ENCODE data around the gene KCNJ15.

KCNJ15 gene

DNA sequence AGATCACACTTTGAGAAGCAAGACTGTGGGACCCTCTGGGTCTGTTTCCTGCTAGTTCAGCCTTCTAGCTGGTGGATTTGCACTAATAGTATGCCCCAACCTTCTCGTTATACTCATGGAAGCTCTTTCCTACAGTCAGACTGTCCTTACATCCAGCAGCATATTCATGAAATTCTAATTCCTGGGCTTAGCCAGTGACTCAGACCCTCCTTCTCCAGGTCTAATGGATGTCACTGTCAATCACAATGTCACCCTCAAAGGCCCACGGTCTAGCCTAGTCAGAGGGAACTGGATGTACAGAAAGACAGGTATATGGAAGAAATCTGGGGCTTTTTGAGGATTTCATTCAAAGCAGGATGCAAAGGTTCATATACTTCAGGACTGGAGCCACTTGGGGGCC, 72.4 kb downstream of the KCNJ15 start:
- FAIRE-seq = no peak

DNA sequence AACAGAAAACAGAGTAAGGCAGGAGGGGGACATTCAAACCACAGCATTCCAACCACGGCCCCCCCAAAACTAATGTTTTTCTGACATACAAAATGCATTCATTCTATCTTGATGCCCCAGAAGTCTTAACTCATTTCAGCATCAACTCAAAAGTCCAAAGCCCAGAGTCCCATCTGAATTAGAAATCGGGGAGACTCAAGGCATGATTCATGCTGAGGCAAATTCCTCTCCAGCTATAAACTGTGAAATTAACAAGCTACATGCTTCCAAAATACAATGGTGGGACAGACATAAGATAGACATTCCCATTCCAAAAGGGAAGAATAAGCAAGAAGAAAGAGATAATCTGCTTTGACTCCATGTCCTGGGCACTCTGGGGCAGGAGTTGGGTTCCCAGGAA, 73.9 kb downstream of the KCNJ15 start:
- no peak for FAIRE-seq

DNA sequence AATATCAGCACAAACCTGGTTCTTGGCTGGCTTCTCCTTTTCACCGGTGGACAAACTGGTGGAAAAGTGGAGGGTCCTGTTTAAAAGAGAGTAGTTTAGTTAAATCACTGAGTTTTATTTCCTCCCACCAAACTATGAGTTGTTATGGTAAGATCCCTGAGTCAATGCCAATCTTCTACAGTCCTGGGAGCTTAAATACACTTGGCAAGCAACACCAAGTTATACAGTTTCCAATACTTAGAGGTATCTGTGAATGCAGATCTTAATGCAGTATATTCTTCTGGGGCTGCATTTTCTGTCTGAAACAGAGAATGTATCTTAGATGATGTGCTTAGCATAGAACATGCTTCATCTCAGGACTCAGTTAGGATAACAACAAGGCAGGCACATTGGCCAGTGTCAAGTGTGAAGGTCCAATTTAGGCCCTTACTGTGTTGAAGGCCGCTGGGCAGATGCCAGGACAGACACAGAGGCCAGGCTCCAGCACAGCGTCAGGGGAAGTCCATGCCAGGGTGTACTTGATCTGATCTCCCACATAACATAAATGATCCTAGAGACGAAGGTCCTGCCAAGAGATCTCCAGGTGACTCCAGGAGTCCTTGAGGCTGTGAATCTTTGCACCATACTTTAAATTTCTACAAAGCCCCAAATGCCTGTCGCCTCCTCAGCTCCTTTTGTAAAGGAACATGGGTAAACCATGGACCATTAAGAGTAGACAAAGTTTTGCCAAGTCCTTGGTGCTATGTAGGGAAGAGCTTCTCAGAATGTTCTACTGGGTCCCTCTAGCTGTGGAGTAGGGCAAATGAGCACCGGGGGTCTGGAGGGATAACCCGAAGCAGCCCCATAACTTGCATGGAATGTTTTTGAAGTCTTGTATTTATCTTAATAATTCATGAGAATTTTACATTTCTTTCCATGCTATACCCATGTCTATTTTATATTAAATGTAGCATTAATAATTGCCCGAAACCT, 76.8 kb downstream of the KCNJ15 start:
- no peak for FAIRE-seq

DNA sequence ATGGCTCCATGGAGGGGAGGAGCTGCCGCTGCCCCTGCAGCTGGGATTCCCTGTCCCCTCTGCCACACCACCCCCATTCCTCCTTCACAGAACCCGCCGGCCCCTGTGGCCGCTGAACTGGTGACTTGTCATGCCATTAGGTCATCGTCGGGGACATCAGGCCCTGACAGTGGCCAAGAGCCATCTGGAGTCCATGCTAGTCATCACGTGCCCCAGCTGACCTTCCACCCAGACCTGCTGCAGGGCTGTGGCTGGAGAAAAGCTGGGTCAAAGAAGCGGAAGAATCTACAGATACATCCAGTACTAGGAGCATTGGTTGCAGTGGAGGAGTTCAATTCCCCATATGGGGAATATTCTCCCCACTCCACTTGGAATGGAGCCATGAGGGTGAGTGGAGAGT, 78.1 kb downstream of the KCNJ15 start:
- no peak for FAIRE-seq

DNA sequence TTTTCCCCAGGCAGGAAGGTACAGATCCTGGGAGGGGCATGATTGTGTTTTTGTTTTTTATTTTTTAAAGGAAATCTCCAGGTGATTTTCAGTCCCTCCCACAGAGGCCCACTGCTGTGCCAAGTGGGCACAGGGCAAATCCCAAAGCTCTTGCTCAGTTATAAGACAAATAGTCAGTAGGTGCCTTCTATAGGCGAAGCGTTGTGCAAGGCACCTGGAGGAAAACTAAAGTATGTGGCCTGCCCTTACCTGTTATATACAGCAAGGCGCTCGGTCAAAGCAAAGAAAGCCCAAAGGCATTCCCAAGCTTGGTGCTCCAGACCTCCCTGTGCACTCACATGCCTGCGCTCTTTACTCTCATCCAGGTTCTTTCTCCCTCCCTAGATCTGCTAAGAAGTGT, 81.0 kb downstream of the KCNJ15 start:
- no peak for FAIRE-seq

DNA sequence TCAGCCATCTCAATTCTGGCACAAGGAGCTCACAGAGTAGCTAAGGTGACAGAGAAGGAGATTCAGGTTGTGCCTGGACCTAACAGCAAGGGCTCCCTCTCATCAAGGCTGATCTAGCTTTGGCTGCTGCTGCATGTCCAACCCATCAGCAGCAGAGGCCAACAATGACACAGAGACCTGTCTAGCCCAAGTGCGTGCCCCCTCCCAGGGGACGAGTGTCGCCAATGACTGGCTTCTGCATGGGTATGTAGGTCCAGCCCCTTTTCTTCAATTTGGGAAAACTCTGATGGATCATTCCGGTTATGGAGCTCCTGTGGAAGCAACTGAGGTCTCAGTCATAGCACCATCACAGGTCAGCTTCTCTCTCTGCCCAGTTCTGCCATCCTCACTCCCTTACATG, 83.3 kb downstream of the KCNJ15 start:
- no peak for FAIRE-seq

DNA sequence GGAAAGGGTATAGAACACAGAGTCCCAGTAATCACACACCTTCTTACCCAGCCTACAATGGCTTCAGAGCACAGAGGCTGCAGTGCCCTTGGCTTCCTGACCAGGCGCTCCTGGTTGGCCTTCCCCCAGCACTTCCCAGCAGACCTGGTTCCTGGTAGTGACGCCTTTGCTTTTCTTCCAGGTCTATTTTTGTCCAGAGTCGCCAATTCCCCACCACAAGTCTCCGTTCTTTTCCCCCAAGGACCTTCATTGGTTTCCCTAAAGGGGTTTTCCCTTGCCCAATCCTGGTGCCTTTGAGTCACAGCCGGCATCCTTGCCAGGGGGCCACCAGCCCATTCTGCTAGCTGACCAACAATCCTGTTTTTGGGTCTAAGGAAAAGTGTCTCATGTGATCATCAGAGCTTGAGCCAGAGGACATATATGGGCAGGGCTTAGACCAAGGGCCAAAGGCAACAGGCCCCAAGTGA, 84.8 kb downstream of the KCNJ15 start:
- FAIRE-seq = no peak

DNA sequence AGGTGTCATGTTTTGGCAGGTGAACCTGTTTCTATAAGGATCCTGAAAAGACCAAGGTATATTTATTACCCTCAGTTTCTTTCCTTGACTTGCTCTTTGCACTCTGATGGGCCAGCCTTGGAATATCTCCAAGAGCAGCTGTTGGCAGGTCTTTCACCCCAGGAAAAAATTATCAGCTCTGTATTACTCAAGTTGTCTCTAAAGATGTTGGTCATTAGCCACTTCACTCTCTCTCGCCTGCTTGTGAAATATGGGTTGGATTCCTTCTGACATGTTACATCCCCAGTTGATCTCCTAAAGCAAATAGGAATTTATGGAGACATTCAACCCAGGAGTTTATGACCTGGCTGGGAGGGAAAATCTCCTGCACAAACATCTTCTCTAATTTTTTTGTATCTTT, 85.9 kb downstream of the KCNJ15 start:
- no peak for FAIRE-seq

DNA sequence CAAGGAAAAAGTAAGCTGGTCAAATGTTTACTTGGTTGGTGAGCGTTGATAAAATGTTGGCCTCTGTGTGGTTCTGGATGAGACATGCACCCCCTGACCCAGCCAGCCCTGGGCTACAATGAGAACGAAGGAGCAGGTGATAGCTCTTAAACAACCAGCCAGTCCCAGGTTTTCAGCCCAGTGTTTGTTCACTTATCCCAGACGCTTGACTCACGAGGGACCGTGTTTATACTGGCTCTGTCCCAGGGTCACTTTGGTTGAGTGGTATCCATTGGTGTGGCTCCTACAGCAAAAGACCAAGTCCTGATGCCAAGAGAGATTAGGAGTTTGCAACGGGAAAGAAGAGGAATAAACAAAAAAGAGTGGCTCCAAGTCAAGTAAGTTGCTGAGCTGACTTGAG, 86.9 kb downstream of the KCNJ15 start:
- FAIRE-seq = no peak

DNA sequence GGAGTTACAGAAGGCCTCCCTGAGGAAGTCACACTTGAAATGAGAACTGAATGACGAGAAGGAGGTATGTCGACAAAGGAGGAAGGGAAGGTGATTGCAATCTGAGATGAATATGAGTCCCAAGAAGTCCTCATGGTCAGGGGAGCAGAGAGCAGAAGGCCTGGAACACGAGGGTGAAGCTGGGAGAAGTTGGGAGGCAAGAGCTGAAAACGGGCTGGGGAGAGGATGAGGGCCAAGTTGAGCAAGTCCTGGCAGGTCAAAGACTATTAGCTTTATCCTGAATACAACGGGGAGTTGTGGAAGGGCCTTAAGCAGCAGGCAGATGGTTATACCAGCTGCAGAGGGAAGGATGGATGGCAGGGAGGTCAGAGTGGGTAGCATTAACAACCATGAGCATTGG, 89.5 kb downstream of the KCNJ15 start:
- no peak for FAIRE-seq

DNA sequence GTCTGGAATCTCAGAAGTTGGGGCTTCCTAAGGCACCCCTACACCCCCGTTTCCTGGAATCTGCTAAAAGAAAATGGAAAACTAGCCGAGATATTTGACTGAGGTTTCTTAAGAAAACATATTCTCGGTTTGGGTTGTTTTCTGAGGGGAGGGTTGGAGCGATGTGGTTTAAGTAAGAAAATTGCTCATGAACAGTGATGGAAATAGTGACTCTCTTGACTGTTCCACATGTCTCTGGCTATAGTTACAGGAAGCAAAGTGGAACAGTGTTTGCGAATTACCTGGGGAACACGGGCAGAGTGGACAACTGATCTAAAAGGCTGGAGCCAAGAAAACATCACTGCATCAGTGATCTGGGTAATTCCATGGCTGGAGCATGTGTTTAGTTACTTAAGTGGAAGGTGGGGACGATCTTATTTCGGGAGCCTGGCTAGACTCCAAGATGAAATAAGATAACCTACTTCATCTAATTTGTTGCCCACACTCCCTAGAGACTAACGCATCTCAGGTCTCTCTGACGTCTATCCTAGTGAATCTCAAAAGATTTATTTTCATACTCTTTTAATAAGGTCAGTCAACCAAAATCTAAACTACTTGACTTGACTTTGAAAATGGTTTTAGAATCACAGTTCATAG, 92.4 kb downstream of the KCNJ15 start:
- no peak for FAIRE-seq

DNA sequence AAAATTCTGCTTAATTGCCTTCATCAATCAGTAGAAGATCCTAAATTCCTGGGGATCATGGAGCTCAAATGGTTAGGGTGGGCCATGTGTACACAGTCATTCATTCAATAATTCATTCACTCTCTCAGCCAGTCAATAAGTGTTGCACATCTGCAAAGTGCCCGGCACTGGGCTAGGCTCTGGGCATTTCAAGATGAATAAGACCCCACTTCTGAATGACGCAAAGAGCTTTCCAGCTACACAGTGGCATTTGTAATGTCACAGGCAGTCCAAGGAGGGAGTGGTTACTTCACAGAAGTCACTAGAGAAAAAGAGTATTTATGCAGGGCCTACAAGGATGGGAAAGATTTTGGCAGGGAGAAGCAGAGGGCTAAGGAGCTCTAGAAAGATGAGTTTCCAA, 93.2 kb downstream of the KCNJ15 start:
- FAIRE-seq = no peak

DNA sequence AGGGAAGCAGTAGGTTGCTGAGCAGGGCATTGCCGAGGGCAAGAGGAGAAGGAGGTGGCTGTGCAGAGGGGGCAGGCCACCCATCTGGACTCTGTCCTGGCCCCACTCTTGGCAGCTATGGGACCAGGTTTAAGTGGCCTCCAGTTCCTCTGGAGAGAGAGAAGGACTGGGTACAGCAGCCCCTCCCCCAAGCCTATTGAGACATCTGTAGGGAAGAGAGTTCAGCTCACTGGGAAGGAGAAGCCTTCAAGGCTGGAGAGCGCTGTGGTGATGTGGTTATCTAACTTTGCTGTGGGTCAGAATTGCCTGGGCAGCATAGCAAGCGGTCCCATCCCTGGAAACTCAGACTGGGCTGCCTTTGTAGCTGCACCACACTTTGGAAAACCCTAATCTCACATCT, 93.9 kb downstream of the KCNJ15 start:
- no peak for FAIRE-seq

DNA sequence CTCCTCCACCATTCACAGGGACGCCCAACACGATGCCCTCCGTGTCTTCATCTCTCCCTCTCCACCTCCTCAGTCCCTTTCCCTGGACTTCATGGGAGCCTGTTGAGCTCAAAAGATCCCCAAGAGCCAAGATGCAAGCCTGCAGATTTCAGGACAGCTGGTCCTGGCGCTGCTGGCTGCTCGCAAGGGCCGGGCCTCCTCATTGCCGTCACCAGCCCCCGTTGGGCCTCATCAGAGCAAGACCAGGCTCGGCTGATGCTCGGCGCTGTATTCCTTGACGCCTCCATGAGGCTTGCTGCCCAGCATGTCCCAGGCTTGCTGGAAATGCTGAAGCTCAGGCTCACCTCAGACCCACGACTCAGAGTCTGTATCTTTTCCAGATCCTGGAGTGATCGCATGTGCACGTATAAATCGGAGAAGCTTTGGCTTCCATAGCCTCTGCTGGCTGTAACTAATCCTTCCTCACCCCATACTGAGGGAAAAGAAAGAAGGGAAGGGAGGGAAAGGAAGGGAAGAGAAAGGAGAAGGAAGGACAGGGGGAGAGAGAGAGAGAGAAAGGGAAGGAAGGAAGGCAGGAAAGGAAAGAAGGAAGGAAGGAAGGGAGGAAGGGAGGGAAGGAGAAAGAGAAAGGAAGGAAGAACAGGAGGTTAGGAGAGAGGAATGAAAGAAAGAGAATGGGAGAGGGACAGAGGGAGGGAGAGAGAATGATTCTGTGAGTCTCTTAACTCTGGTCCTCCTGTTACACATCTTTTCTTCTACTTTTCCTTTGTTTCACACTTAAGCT, 94.6 kb downstream of the KCNJ15 start:
- no peak for FAIRE-seq

DNA sequence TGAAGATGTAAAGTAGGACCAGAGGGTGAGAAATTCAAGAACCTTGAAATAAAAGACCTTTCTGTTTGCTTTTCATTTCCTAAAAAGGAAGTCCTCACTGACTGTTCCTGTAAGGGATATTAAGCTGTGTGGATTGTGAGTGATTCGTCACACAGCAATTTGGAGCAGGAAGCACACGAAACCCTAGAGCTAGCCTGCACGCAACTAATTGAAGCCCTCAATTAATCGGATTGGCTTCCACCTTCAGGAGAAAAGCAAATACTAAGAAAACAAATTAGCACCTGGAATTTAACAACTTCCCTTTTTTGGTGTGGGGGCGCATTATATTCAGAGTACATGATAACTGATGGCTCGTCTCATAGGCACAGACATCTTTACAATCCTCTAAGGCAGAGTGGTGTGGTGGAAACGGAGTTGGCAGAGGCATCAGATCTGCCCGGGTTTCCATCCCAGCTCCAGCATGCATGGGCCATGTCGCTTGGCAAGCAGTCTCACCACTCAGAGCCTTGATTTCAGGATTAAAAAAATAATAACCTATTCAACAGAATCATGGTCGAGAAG, 95.2 kb downstream of the KCNJ15 start:
- FAIRE-seq = no peak

DNA sequence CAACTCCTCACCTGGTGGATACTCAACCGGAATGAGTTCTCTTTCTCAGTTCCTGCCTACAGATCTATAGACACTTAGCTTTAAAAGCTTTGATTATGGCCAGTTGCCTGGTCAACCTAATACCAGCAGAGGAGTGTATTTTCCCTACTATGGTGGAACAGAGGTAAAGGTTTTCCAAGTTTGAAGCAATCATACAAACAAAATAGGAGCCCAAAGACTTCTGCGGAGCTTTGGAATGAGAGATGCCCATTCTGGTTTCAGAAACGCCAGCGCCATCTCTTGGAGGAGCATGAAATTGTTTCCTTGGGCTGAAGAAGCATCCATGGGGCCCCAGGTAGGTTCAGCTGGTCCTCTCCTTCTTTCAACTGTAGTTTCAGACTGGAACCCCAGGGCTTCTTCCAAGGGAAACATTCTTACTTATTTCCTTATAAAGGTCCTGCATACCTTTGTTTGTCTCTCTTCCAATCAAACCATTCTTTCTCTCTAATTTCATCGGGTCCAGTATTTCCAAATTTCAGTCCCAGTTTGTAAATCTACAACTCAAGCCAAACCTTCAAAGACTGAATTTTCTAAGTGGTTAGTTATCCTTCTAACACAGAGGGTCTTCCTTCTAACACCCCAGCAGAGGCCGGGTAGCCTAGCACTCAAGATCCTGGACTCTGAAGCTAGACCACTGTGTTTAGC, 95.9 kb downstream of the KCNJ15 start:
- FAIRE-seq = no peak

DNA sequence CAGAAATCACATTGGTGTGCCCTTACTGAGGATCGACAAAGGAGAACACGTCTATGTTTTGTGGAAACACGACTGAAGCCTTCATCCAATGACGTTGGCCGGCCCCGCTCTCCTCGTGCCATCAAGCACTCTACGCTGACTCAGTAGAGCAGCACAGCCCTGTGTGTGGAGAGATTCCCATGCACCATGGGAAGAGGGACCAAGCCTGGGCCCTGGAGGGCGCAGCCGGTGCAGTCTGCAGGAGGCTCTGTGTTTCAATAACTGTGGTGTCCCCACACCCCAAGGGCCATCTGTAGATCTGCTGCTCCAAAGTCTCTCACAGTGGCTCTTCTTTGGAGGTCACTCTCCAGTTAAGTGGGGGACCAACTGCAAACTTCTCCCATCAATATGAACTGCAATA, 97.4 kb downstream of the KCNJ15 start:
- no peak for FAIRE-seq

DNA sequence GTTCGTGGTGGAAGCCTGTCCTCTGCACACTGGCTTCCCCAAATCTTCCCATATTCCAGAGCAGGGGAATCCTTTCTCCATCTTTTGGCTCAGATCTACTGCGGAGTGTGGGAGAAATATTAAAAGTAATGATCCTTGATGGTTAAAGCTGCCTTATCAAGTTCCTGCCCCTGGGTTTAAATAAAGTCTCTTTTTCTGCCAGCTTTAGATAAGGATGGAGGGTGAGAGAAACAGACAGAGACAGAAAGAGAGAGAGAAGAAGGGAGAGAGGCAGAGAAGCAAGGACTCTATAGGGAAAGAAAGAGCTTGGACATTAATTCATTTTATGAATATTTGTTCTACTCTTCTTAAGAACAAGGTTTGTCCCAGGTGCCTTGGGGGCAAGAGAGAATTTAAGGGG, 98.0 kb downstream of the KCNJ15 start:
- no peak for FAIRE-seq

DNA sequence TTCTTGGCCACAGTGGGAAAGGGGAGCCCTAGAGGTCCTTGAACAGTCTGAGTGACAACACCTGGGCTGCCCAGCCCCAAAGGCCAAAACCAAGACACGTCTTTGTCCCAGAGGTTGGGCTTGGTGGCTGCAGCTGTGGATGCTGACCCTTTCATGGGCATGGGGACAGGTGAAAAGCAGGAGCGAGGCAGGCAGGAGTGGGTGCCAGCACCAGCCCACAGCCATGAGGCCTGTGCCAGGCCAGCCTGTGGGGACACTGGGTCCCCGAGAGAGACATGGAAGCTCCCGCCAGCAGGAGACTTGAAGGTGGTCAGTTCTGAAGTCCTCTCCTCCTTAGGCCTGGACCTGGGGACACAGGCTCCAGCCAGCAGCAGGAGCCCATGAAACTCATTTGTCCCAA, 98.6 kb downstream of the KCNJ15 start:
- FAIRE-seq = no peak

DNA sequence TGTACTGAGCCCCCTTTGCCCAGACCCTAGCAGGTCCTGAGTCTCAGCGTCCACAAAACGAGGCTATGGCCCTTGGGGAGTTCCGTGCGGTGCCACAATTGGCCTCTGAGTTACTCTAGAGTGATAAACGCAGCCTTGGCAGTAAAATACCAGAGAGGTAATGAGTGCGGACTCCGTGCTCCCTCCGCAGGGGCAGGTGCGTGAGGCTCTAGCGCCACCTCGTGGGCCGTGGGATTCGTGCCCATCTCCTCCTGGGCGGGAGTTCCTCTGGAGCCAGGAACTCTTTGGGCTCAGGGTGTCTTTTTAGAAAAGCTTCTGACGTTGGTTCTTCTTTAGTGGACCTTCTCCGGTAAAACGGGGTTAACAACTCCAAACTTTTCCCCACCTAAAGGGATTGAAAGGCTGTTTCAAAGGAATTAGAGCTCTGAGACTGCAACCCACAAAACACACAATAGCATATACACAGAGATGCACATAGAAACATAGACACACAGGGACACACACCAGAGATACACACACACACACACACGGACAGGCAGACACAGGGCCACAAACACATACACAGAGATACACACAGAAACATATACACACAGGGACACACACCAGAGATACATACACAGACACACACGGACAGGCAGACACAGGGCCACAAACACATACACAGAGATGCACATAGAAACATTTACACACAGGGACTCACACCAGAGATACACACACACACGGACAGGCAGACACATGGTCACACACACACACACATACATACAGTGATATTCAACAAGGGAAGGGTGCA, 99.4 kb downstream of the KCNJ15 start:
- no peak for FAIRE-seq

Data from TTC549 (cell line).